ENCODE results near the gene RHBDL1. TPM values are rescaled to one million over a fixed set of nuclear protein-coding genes. Genes with fewer than 3 reads are reported as not detected.

Gene RHBDL1
- total and polyA plus RNA-seq, 9 of the 15 experiments (the other 6 are each of a cell fraction or from before 2014, with no cell fraction given): 0.03 to 5.6 (median 1.3) TPM; not detected in 1

- TF ChIP-seq RAD21 (CRISPR knock-in tag; conservative IDR thresholded peaks at IDR 0.05 in 1 of 2, IDR thresholded peaks at IDR 0.05 in 1 of 2): no peak
- no peak for TF ChIP-seq ZNF124 (CRISPR knock-in tag; IDR thresholded peaks at IDR 0.05)
- no peak for TF ChIP-seq NFRKB (IDR thresholded peaks at IDR 0.05; ENCODE audit: low read depth)
- no peak; the same call in 1 of the 2 replicates for TF ChIP-seq RNF2 (IDR thresholded peaks at IDR 0.05)
- no peak for TF ChIP-seq ZNF431 (CRISPR knock-in tag; IDR thresholded peaks at IDR 0.05)
- peak; percentile 42; the same call in 1 of the 2 replicates for TF ChIP-seq PHF8 (IDR thresholded peaks at IDR 0.05; ENCODE audit: borderline replicate concordance, low read length)
- TF ChIP-seq SAFB (IDR thresholded peaks at IDR 0.05; ENCODE audit: borderline replicate concordance, low read depth, low read length): peak; percentile 98
- no peak for TF ChIP-seq SRSF1 (IDR thresholded peaks at IDR 0.05; ENCODE audit: low read depth, low read length)
- TF ChIP-seq ZNF766 (CRISPR knock-in tag; conservative IDR thresholded peaks at IDR 0.05): no peak
- TF ChIP-seq TCFL5 (CRISPR knock-in tag; conservative IDR thresholded peaks at IDR 0.05): no peak
- no peak for TF ChIP-seq MEF2A (IDR thresholded peaks at IDR 0.05; ENCODE audit: control insufficient read depth, low read depth, low read length)
- no peak for TF ChIP-seq SREBF2 (CRISPR knock-in tag; IDR thresholded peaks at IDR 0.05)
- TF ChIP-seq MYC (IDR thresholded peaks at IDR 0.05; ENCODE audit: low read depth, low read length): 0 out of 2 replicates have a peak, but pooled peaks have one; percentile 6
- TF ChIP-seq MYC (CRISPR knock-in tag; IDR thresholded peaks at IDR 0.05; ENCODE audit: borderline replicate concordance, low read depth): peak; percentile 79; the same call in 1 of the 2 replicates
- TF ChIP-seq HDAC2 (IDR thresholded peaks at IDR 0.05): peak; percentile 94
- TF ChIP-seq ZBTB8A (IDR thresholded peaks at IDR 0.05; ENCODE audit: partially characterized antibody): no peak
- no peak for TF ChIP-seq TAF1 (IDR thresholded peaks at IDR 0.05; ENCODE audit: control insufficient read depth, extremely low read depth, insufficient read depth, low read length, severe bottlenecking)
- TF ChIP-seq, protein P1, sequence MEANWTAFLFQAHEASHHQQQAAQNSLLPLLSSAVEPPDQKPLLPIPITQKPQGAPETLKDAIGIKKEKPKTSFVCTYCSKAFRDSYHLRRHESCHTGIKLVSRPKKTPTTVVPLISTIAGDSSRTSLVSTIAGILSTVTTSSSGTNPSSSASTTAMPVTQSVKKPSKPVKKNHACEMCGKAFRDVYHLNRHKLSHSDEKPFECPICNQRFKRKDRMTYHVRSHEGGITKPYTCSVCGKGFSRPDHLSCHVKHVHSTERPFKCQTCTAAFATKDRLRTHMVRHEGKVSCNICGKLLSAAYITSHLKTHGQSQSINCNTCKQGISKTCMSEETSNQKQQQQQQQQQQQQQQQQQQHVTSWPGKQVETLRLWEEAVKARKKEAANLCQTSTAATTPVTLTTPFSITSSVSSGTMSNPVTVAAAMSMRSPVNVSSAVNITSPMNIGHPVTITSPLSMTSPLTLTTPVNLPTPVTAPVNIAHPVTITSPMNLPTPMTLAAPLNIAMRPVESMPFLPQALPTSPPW (CRISPR knock-in tag; IDR thresholded peaks at IDR 0.05): peak; percentile 72
- TF ChIP-seq, protein P2, sequence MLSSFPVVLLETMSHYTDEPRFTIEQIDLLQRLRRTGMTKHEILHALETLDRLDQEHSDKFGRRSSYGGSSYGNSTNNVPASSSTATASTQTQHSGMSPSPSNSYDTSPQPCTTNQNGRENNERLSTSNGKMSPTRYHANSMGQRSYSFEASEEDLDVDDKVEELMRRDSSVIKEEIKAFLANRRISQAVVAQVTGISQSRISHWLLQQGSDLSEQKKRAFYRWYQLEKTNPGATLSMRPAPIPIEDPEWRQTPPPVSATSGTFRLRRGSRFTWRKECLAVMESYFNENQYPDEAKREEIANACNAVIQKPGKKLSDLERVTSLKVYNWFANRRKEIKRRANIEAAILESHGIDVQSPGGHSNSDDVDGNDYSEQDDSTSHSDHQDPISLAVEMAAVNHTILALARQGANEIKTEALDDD (IDR thresholded peaks at IDR 0.05): no peak
- no peak for TF ChIP-seq ZFP1 (CRISPR knock-in tag; IDR thresholded peaks at IDR 0.05)
- TF ChIP-seq TGIF2 (CRISPR knock-in tag; IDR thresholded peaks at IDR 0.05): no peak
- no peak for TF ChIP-seq ZNF639 (CRISPR knock-in tag; conservative IDR thresholded peaks at IDR 0.05 in 1 of 2, IDR thresholded peaks at IDR 0.05 in 1 of 2)
- no peak for TF ChIP-seq POLR2H (tag; IDR thresholded peaks at IDR 0.05; ENCODE audit: low read depth)
Observed at GRCh38 chr16:674968-675883, at the start of gene RHBDL1 (continued).

Measured in K562 (cell line).